A673 (cell line): ENCODE measurements around the gene ATXN7L2.

Source experiments
- CTCF ChIP-seq: fragments of 300-800, 200-600 bp; sonication (generic); conservative IDR thresholded peaks from 2 replicates; pipeline ENCODE4 v1.5.1; 2017; ENCODE audit warnings: low read depth, mild to moderate bottlenecking, antibody characterized with exemption, low read length, moderate library complexity, mixed read lengths
- EZH2 ChIP-seq: fragments of 200-600 bp; sonication (generic); IDR thresholded peaks from 2 replicates; pipeline ENCODE4 v1.6.1; 2017; ENCODE audit warnings: borderline replicate concordance, low read depth, mild to moderate bottlenecking, mixed read lengths, antibody characterized with exemption, low read length; ENCODE audit not compliant: poor library complexity, severe bottlenecking

- TF ChIP-seq CTCF: no peak
- no peak for TF ChIP-seq EZH2
These were observed 5.0 kb downstream of the ATXN7L2 start for GRCh38 chr1:109488696-109489095.
